SK-N-SH treated with all-trans-retinoic acid at 6 μM for 48 hours (cell line): ENCODE data around the gene PIWIL4.
"Not testable (repeated sequence)": the region's sequence is repeated elsewhere in the genome, so short reads cannot be mapped to it uniquely, and the experiment has no call there.

Experiments used
- ATAC-seq: fragments of 200-7000 bp; cut with Tn5 transposase; 3 replicates; pipeline ENCODE4 v1.9.1; 2020; ENCODE audit warnings: mild to moderate bottlenecking, moderate library complexity
- BACH2 ChIP-seq: fragments of 250-450 bp; sonication (Bioruptor Pico); IDR thresholded peaks from 2 replicates; pipeline ENCODE4 v1.9.0; 2021; ENCODE audit warnings: mild to moderate bottlenecking, borderline replicate concordance
- CSDC2 ChIP-seq: fragments of 250-450 bp; sonication (Bioruptor Pico); IDR thresholded peaks from 2 replicates; pipeline ENCODE4 v1.5.0; 2020; ENCODE audit warnings: mild to moderate bottlenecking, moderate library complexity
- CSRNP3 ChIP-seq: fragments of 250-450 bp; sonication (Bioruptor Pico); IDR thresholded peaks from 2 replicates; pipeline ENCODE4 v1.5.1; 2021; ENCODE audit warnings: mild to moderate bottlenecking, moderate library complexity
- ISL1 ChIP-seq: fragments of 250-450 bp; sonication (Bioruptor Pico); IDR thresholded peaks from 2 replicates; pipeline ENCODE4 v2.1.2; 2022; ENCODE audit warnings: mild to moderate bottlenecking, moderate library complexity
- POU6F1 ChIP-seq: fragments of 250-450 bp; sonication (Bioruptor Pico); IDR thresholded peaks from 2 replicates; pipeline ENCODE4 v1.8.0; 2021; ENCODE audit warnings: low read depth, mild to moderate bottlenecking, moderate library complexity, borderline replicate concordance
- PPARA ChIP-seq: fragments of 250-450 bp; sonication (Bioruptor Pico); IDR thresholded peaks from 2 replicates; pipeline ENCODE4 v1.5.0; 2020; ENCODE audit warnings: mild to moderate bottlenecking, borderline replicate concordance
- RARB ChIP-seq: fragments of 250-450 bp; sonication (Bioruptor Pico); IDR thresholded peaks from 2 replicates; pipeline ENCODE4 v1.8.0; 2021; ENCODE audit warnings: mild to moderate bottlenecking, moderate library complexity
- SNAI2 ChIP-seq: fragments of 250-450 bp; sonication (Bioruptor Pico); IDR thresholded peaks from 2 replicates; pipeline ENCODE4 v1.5.0; 2020; ENCODE audit warnings: mild to moderate bottlenecking, moderate library complexity
- TCF4 ChIP-seq: fragments of 250-450 bp; sonication (Bioruptor Pico); IDR thresholded peaks from 2 replicates; pipeline ENCODE4 v1.8.0; 2021; ENCODE audit warnings: mild to moderate bottlenecking, moderate library complexity, borderline replicate concordance
- TSHZ2 ChIP-seq: fragments of 250-450 bp; sonication (Bioruptor Pico); IDR thresholded peaks from 2 replicates; pipeline ENCODE4 v1.5.0; 2020; ENCODE audit warnings: mild to moderate bottlenecking, moderate library complexity
- ZC3H10 ChIP-seq: fragments of 250-450 bp; sonication (Bioruptor Pico); IDR thresholded peaks from 2 replicates; pipeline ENCODE4 v1.5.1; 2021; ENCODE audit warnings: mild to moderate bottlenecking, moderate library complexity
- ZFP3 ChIP-seq: fragments of 250-450 bp; sonication (Bioruptor Pico); IDR thresholded peaks from 2 replicates; pipeline ENCODE4 v1.5.0; 2020; ENCODE audit warnings: mild to moderate bottlenecking, moderate library complexity
- ZFP30 ChIP-seq: fragments of 450-650 bp; formaldehyde crosslinking; IDR thresholded peaks from 2 replicates; pipeline ENCODE4 v1.5.0; 2022; ENCODE audit warnings: mild to moderate bottlenecking, moderate library complexity
- ZNF565 ChIP-seq: fragments of 450-650 bp; formaldehyde crosslinking; conservative IDR thresholded peaks from 2 replicates; pipeline ENCODE4 v1.5.0; 2020; ENCODE audit warnings: low read depth, mild to moderate bottlenecking, moderate library complexity
- ZNF70 ChIP-seq: fragments of 450-650 bp; formaldehyde crosslinking; IDR thresholded peaks from 2 replicates; pipeline ENCODE4 v1.5.0; 2020; ENCODE audit warnings: mild to moderate bottlenecking, moderate library complexity
- ZNF8 ChIP-seq: fragments of 450-650 bp; formaldehyde crosslinking; IDR thresholded peaks from 2 replicates; pipeline ENCODE4 v1.5.0; 2020; ENCODE audit warnings: mild to moderate bottlenecking, moderate library complexity

Gene PIWIL4

GRCh38 chr11:94568200-94568599 lies 1.0 kb downstream of the PIWIL4 start (continued):
- TF ChIP-seq CSRNP3 (CRISPR knock-in tag) = no peak
- TF ChIP-seq, all 23 proteins: peak for 0

GRCh38 chr11:94568717-94569116 lies 1.5 kb downstream of the PIWIL4 start:
- ATAC-seq = no peak
- no peak for TF ChIP-seq TSHZ2 (CRISPR knock-in tag)
- no peak for TF ChIP-seq BACH2 (CRISPR knock-in tag)
- no peak for TF ChIP-seq PPARA (CRISPR knock-in tag)
- TF ChIP-seq ZC3H10 (CRISPR knock-in tag) = no peak

- not testable (repeated sequence) for ATAC-seq
Observed at GRCh38 chr11:94572975-94573374, 5.8 kb downstream of the PIWIL4 start.

- TF ChIP-seq CSDC2 (CRISPR knock-in tag) = no peak
- TF ChIP-seq, all 23 proteins: peak for 0
- peak; percentile 71 for ATAC-seq
Observed at GRCh38 chr11:94574193-94574961, 7.2 kb downstream of the PIWIL4 start.

GRCh38 chr11:94576306-94576705 lies 9.1 kb downstream of the PIWIL4 start:
- TF ChIP-seq ZNF565 (CRISPR knock-in tag) (no peak), ZFP3 (CRISPR knock-in tag) (no peak), BACH2 (CRISPR knock-in tag) (no peak), ZNF70 (CRISPR knock-in tag) (no peak), TCF4 (CRISPR knock-in tag) (no peak), ZC3H10 (CRISPR knock-in tag) (no peak), RARB (CRISPR knock-in tag) (no peak), CSRNP3 (CRISPR knock-in tag) (no peak)
- ATAC-seq = no peak

- no peak for ATAC-seq
- TF ChIP-seq ZC3H10 (CRISPR knock-in tag) (no peak), ZNF8 (no peak), ZFP30 (CRISPR knock-in tag) (no peak), PPARA (CRISPR knock-in tag) (no peak), CSRNP3 (CRISPR knock-in tag) (no peak), SNAI2 (CRISPR knock-in tag) (no peak)
Observed at GRCh38 chr11:94577841-94578240, 10.7 kb downstream of the PIWIL4 start.

GRCh38 chr11:94581926-94582325 lies 14.8 kb downstream of the PIWIL4 start:
- no peak for ATAC-seq
- TF ChIP-seq SNAI2 (CRISPR knock-in tag) (no peak), ISL1 (CRISPR knock-in tag) (no peak), CSDC2 (CRISPR knock-in tag) (no peak), ZFP30 (CRISPR knock-in tag) (no peak), TSHZ2 (CRISPR knock-in tag) (no peak), TCF4 (CRISPR knock-in tag) (no peak), PPARA (CRISPR knock-in tag) (no peak), ZC3H10 (CRISPR knock-in tag) (no peak), POU6F1 (CRISPR knock-in tag) (no peak), ZNF70 (CRISPR knock-in tag) (no peak), ZNF565 (CRISPR knock-in tag) (no peak)
